ENCODE results near the gene CLEC2B. TPM values are rescaled to one million over a fixed set of nuclear protein-coding genes. Genes with fewer than 3 reads are reported as not detected.

CLEC2B gene
- total RNA-seq = not detected in 2 replicates

DNA sequence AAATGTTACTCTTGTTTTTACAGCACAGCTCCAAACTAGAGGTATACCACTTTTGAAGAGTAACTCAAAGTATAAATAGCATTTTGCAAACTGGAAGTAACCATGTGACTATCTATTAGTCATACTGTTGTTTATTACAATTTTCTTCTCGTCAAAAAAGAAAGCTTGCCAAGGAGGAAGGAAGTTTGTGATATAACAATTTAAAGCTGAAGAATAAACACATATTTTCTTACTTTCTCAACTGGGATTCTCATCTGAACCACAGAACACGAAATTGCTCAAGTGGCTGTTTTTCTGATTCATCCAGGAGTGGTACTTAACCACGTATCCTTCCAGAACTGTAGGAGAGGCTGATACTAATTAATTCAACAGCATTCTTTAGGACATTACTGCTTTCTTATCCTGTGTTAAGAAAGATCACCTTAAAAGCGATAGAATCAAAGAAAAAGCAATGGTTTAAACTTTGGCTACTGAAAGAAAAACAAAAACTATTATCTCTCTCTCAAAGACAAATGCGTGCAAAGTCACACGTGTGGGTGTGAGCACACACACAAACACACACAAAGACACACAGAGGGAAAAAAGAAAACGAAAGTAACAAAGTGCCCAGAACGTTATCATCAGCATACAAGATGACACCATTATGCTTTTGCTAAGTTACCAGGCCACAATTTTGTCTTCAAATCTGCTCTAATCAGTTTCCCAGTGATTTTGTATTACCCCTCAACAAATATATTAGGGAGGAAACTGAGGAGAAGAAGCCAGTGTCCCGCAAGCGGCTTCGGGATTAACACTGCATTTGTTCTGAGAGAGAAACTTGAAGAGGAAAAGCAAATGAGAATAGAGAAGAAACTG lies at the start of gene CLEC2B:
Gene CLEC2B, minus strand, starts transcription at position 48 of the 855 bp plus-strand sequence.

DNA sequence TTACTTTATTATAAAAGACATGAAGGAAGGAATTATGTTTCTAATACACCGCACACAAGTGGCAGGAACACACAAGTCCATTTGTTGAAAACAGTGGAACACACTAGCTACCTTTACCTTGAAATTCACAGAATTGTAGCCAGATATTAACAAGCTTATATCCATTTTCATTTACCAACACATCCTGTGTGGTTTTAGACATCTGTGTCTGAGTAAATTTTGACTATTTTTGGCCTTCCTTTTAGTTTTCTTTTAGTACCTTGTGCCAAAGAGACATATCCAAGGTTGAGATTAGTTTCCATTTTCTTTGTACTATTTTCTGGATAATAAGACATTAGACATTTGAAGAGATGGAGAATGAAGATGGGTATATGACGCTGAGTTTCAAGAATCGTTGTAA lies 12.1 kb upstream of the CLEC2B start, which contains the start of gene KLRF2:
Gene KLRF2, plus strand, starts transcription at position 244 of the 400 bp plus-strand sequence. Its CDS starts 107 bp downstream, at position 351.

DNA sequence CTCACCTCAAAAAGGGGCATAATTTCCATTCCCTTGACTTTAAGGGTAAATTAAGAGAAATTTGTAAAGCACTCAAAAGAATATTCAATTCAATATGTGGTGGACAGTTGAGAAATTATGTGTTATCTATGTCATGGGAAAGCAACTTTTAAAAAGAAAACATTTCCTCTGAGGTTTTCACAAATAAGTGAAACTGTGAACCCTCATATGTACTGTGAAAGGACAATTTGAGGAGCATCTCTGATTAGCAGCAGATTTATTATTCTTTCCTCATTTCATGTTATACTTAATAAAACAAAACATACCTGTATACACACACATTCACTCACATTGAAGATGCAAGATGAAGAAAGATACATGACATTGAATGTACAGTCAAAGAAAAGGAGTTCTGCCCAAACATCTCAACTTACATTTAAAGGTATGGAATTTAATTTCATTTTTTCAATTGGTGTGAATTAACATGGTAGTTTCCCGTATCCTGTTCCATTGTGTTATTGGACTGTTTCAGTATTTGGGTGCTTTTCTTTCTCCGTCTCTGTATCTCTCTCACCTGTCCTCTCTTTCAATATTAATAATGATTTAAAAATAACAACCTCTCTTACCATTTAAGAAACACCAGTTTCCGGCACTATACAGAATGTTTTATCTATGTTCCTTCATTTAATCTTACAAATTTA lies 41.8 kb downstream of the CLEC2B start, which contains the start of gene KLRF1:
Gene KLRF1, plus strand, starts transcription at position 273 of the 680 bp plus-strand sequence. Its CDS starts 64 bp downstream, at position 337.

Other genes starting within 250 kb of the CLEC2B start
- gene CLEC2D, start 199.6 kb downstream of the CLEC2B start, total RNA-seq = 4.0 and 10.6 TPM in 2 replicates
- not detected in 2 replicates for gene CLECL1, start 136.3 kb downstream of the CLEC2B start, total RNA-seq
- 0.22 and 0.39 TPM in 2 replicates for gene CD69, start 108.5 kb downstream of the CLEC2B start, total RNA-seq
- not detected in 2 replicates for gene KLRF1, start 41.9 kb downstream of the CLEC2B start, total RNA-seq
- not detected in 2 replicates for gene KLRF2, start 12.1 kb upstream of the CLEC2B start, total RNA-seq
- 0.22 TPM in 1 of 2 replicates, not detected in the other for gene CLEC2A, start 63.0 kb upstream of the CLEC2B start, total RNA-seq
- not detected in 2 replicates for gene CLEC12A, start 102.1 kb upstream of the CLEC2B start, total RNA-seq
- gene CLEC1B, start 129.8 kb upstream of the CLEC2B start, total RNA-seq = under 0.01 and 0.33 TPM in 2 replicates
- gene CLEC12B, start 141.3 kb upstream of the CLEC2B start, total RNA-seq = not detected in 2 replicates
- not detected in 2 replicates for gene CLEC9A, start 161.3 kb upstream of the CLEC2B start, total RNA-seq
- gene CLEC1A, start 229.6 kb upstream of the CLEC2B start, total RNA-seq = 32.2 and 37.5 TPM in 2 replicates